Activated CD8-positive, alpha-beta memory T cell treated with anti-CD3 and anti-CD28 coated beads, Interleukin-2, amount 50 U/mL, for 48 hours (primary cell): ENCODE data around the gene STARD5.

Experiments used
- DNase-seq: peaks from one replicate; pipeline ENCODE4 v3.0.0-alpha.2; 2020

The STARD5 gene

GRCh38 chr15:81289910-81290309 is 34.0 kb downstream of the STARD5 start:
- DNase-seq: no peak

DNA sequence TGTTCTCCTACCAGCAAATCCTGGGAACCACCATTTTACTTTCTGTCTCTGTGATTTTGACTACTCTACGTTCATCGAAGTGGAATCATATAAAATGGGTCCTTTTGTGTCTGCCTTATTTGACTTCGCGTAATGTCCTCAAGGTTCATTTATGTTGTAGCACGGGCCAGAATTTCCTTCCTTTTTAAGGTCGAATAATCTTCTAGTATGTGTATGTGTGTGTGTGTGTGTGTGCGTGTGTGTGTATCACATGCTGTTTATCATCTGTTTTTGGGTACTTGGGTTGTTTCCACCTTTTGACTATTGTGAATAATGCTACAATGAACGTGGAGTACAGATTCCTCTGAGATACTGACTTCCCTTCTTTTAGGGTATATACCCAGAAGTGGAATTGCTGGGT is 35.3 kb downstream of the STARD5 start:
- DNase-seq: no peak

DNA sequence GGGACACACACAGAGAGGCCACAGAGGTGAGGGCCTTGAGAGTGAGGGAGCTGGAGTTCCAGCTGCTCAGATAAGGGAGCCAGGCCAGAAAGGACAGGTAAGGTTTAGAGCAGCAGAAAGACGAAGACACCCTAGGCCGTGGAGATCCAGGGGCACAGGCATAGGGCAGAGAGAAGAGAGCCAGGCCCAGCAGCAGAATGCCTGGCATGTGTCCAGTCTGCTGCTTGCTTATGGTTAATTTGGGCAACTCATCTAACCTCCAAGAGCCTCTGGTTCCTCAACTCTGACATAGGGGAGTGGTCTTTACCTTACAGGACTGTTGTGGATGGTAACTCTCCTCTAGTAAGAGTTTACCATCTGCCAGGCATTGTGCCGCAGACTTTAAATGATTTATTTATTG is 35.9 kb downstream of the STARD5 start:
- no peak for DNase-seq

GRCh38 chr15:81286621-81287121 is 37.3 kb downstream of the STARD5 start:
- no peak for DNase-seq

DNA sequence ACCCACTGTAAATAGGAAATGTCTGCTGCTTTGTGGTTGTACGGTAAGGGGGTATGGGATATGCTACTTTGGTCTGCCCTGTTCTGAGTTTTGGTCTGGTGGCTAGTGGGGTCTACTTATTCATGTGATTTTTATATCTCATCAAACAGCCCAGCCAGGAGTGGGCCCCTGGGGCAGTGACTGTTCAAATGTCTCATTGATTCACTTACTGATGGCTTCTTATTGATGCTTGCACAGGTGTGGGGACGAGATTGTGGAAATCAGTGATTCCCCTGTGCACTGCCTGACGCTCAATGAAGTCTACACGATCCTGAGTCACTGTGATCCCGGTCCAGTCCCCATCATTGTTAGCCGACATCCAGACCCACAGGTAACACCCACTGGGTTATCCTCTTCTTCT is 38.5 kb downstream of the STARD5 start:
- DNase-seq: no peak

DNA sequence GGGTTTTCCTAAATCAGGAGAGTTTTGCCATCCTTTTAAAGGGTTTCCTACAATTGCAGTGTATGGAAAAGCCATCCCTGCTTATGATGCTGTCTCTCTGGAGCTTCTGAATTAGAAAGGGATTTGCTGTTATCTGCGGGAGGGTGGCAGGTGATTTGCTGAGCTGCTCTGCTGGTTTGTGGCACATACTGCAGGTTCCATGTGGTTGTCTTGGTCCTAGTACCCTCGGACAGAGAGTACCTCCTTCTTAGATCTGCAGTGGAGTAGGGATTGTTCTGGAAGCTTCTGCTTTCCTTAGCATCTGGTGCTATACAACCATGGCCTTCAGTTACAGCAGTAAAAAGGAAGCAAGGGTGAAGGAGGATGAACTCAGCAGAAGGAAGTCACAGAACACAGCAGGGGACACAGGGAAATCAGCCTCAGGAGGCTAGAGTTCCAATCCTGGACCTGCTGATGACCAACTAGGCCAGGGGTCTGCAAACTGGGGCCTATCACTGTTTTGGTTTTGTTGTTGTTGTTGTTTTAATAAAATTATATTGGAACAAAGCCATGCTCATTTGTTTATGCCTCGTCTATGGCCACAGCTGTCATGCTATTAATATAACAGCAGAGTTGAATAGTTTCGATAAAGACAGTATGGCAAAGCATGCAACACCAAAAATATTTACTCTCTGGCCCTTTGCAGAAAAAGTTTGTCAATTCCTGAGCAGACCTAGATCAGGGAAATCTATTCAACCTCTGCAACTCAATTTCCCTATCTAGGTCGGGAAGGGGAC is 39.5 kb downstream of the STARD5 start:
- DNase-seq: peak; percentile 26

- DNase-seq: no peak
Measured at GRCh38 chr15:81282911-81283310, 41.0 kb downstream of the STARD5 start.

- DNase-seq: no peak
Measured at GRCh38 chr15:81282606-81282895, 41.4 kb downstream of the STARD5 start.

DNA sequence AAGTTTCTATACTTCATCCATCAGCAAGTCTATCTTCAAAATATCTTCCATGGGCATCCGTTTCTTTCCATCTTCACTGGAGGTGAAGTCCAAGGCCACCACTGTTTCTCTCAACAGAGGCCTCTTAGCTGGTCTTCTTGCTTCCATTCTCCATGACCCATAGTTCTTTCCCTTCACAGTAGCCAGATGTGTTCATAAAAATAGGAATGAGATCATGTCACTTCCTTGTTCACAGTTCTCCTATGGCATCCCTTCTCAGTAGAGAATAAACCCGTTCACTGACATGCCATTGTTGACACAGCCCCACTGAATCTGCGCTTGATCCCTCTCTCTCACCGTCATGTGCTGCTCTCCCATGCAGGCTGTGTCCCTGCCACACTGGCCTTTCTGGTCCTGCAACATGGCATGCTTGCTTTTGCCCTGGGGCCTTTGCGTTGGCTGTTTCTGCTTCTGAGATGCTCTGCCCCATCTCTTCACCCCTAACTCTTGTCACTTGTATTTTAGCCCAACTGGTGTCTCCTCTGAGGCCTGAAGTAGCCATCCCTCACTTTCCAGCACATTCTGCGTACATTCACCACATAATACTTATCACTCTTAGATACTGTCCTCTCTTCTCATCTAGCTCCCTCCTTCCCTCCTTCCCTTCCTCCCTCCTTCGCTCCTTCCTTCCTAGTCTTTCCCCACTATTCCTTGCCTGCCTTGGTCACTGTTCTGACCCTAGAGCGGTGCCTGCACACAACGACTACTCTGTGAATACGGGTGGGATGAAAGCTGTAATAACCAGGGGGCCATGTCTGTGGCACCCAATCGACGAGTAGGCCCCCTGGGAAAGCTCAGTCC is 42.0 kb downstream of the STARD5 start:
- DNase-seq: peak; percentile 42

DNA sequence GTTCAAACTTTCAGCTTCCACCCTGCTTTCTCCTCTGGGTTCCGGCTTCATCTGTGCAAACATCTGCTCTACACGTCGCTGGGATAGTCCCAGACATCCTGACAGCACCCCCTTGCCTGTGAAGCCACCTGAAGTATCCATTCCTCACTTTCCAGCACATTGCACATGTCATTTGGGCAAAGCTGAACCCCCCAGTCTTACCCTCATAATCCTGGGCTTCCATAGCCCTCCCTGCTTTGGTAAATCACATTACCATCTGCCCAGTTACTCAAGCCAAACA is 42.5 kb downstream of the STARD5 start:
- DNase-seq: no peak

GRCh38 chr15:81280696-81281455 is 43.1 kb downstream of the STARD5 start:
- DNase-seq: peak; percentile 35

GRCh38 chr15:81279621-81280485 is 44.1 kb downstream of the STARD5 start:
- peak; percentile 34 for DNase-seq

DNA sequence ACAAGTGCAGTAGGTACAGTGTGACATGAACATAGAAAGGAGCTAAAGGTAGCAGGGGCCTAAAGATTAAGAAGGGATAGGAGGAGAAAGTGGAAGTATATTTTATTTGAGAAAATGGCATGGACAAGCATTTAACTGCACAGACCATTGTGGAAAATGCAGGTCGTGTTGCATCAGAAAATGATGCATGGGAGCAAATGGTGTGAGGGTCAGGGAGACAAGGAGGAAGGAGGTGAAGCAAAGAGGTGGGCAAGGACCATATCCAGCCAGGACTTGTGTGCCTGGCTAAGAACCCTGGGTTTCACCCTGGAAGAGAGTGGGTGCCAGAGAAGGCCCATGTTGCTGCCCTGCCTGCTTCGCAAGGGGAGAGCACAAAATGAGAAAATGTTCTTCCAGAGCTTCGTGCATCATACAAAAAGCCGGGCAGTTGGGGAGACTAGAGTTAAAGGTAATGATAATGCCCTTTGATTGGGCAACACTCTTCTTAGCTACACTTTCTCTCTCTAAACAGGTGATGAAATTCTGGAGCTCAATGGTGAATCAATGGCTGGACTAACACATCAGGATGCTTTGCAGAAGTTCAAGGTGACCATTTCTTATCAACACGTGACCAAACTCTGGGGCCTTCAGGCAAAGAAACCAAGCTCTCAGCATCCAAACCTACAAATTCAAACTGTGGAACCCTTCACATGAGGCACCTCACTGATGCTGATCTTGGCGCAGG is 45.5 kb downstream of the STARD5 start:
- DNase-seq: peak; percentile 40

GRCh38 chr15:81277851-81278250 is 46.1 kb downstream of the STARD5 start:
- no peak for DNase-seq

DNA sequence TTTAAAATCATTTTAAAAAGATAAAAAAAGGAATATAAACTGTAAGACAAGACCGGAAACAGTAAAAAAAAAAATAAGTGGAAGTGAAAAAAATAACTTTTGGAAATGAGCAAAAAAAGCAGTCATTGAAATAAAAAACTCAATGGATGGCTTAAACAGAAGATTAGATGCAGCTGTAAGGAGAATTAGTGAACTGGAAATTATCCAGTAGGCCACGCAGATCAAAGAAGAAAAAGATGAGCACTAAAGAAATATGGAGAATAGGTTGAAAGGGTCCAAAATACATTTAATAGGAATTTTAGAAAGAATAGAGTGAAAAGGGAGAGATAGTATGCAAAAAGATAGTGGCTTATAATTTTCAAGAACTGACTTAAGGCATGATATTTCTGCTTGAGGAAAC is 47.0 kb downstream of the STARD5 start:
- DNase-seq: no peak

DNA sequence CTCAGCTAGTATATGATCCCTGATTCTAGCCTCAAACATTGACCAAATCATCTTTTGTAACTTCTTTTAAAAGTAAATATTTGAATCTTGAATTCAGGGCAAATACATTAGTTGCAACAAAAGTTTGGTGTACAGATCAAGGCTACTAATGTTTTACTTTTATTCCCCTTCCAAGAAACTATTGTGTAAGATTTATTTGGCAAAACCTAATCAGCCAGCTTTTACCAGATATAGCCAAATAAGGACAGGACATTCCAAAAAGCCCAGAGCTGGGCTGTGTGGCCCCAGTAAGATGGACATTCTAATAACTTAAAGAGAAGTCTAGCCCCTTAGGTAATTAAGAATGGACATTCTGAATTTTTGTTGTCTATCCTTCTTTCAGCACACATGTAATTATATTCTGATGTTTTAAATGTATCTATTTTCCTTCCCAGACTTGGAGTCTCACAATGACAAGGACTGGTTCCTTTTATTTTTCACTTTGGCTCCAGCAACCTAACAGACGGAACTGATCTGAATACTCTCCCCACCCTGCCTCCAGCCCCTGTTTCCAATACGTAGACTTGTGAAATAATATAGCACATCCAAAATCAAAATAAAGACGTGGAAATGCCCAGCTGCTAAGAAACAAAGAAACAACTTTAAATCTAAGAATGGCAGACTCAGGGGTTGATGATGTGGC is 48.1 kb downstream of the STARD5 start:
- no peak for DNase-seq

DNA sequence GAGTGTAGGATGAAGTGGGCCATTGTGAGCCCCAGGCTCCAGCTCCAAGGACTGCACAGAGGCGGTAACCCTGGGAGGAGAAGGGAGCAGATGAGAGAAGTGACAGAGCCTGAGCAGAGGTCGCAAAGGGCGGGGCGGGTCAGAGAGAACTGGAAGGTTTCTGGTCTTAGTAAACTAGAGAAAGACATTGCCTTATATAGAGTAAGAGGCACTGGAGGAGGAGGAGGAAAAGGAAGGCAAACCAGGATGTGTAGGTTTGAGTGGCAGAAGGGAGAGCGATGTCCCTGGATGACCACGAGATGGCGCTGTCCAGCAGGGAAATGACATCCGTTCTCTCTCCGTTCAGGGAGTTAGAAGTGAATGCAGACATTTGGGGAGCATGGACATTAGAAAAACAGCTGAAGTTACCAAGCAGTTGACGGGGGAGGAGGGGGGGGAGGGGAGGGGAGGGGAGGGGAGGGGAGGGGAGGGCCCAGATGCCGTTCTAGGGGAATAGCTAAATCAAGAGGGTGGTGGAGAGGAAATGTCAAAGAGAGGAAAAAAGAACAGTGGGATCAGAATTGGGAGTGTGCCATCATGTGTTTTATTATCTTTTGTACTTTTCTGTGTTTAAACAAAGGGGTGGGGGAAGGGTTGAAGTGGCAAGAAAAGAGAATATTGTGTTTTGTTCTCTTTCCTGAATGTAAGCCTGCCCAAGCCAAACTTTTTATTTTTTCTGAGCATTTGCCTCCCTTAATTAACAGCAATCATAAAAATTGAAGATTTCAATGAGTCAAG is 48.8 kb downstream of the STARD5 start:
- DNase-seq: peak; percentile 93

DNA sequence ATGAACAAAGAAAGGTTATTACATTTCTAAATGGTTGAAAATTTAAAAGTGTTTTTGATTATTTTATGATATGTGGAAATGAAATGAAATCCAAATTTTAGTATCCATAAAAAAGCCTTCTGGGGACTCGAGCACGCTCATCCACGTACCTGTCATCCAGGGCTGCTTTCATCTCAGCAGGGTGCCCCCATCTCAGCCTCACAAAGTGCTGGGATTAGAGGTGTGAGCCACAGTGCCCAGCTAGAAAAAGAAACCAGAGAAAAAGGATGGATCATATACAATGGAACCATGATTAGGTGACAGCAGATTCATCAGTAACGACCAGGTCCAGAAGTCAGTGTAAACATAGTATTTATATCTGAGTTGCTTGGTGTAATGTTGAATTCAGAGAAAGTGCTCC is 49.7 kb downstream of the STARD5 start:
- DNase-seq: no peak

DNA sequence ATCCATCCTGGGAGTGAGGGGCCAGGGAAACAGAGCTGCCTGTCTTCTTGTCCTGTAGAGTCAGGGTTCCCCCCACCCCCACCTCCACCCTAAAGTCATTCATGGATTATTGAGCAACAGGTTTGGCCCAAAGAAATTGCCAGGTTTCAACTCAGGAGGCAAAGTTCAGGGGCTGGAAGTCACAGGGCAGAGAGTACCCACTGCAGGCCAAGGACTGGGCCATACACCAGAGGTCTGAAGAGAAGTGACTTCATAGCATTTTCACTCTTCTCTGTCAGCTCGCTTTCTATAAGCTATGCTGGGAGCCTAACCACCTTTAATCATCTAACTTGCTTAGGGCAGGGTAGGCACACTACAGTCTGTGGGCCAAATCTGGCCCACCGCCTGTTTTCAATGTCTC is 50.1 kb downstream of the STARD5 start:
- DNase-seq: no peak

GRCh38 chr15:81273200-81273599 is 50.7 kb downstream of the STARD5 start:
- no peak for DNase-seq
